ENCODE data around the gene PPP1R9A. TPM values are rescaled to one million over a fixed set of nuclear protein-coding genes. Genes with fewer than 3 reads are reported as not detected.

The PPP1R9A gene
- total and polyA plus RNA-seq, 10 of the 15 experiments (the other 5 are each of a cell fraction or from before 2014, with no cell fraction given) = 0.04 to 0.12 TPM; not detected in 8

DNA sequence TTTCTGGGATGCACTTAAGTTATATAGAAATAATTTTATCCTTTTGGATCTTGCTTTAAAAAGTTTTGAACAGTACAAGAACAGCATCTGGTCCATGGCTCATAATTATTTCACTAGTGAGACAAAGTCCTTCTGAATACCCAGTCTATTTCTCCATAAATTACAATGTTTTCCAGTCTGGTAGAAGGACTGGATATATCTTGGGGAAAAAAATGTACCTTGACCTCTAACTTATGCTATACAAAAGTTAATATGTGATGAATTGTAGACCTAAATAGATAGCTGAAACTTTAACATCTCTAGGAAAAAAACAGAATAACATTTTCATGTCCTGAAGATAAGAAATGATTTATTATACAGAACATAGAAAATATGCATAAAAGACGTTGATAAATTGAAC, 88.5 kb downstream of the PPP1R9A start:
- Histone ChIP-seq H3K79me2 (ENCODE audit: control insufficient read depth, insufficient read depth, low read length) (no peaks in the 10 kb centered on the region), H3K27me3 (replicated peaks in 1 of 2; ENCODE audit: control insufficient read depth in 2 of 2, insufficient read depth in 2 of 2, low read length in 1 of 2) (no peaks in the 10 kb centered on the region), H3K4me3 (no peak overlapping the region), H3K4me2 (ENCODE audit: control insufficient read depth, insufficient read depth) (no peak overlapping the region), H2AFZ (ENCODE audit: control insufficient read depth, low read depth, low read length) (no peak overlapping the region), H3K9me3 (replicated peaks; ENCODE audit: control insufficient read depth, insufficient read depth, low read length) (no peaks in the 10 kb centered on the region), H4K20me1 (ENCODE audit: control insufficient read depth, insufficient read depth) (no peaks in the 10 kb centered on the region), H3K36me3 (ENCODE audit: control insufficient read depth in 2 of 2, insufficient read depth in 2 of 2, low read length in 1 of 2) (no peaks in the 10 kb centered on the region), H3K27ac (ENCODE audit: control insufficient read depth, insufficient read depth) (no peak overlapping the region), H3K4me1 (ENCODE audit: control insufficient read depth, insufficient read depth, low read length) (no peaks in the 10 kb centered on the region), H3K9ac (ENCODE audit: control insufficient read depth, insufficient read depth, low read length) (no peak overlapping the region)
- FAIRE-seq = no peak
- ChIA-PET CTCF (no interaction called here), SMC1A (ENCODE audit: uncharacterized antibody, unreplicated experiment) (no interaction called here), POLR2A (no interaction called here), RAD21 (ENCODE audit: unreplicated experiment) (no interaction called here)
- intact Hi-C loops (cut with micrococcal nuclease; ENCODE audit: unreplicated experiment) = no loop called here
- no peak for DNase-seq (ENCODE audit: low read depth, low spot score)
- no TSS peak for BruUV-seq (replicated peaks)
- in situ Hi-C loops (cut with MboI) = no loop called here
- ATAC-seq = no peak
- 0% methylated on average over 1 of the region's 1 CpG for WGBS (ENCODE audit: insufficient coverage, insufficient replicate concordance, low lambda C conversion rate, missing lambda C conversion rate)
- no peak for TF ChIP-seq MEF2A (IDR thresholded peaks at IDR 0.05; ENCODE audit: insufficient read depth, low read depth, low read length)
- TF ChIP-seq EED (IDR thresholded peaks at IDR 0.05; ENCODE audit: low read depth) = no peak
- TF ChIP-seq PAX5 (IDR thresholded peaks at IDR 0.05; ENCODE audit: borderline replicate concordance, low read depth, low read length) = no peak
- TF ChIP-seq BCL3 (IDR thresholded peaks at IDR 0.05; ENCODE audit: borderline replicate concordance, insufficient read depth, low read depth, low read length, poor library complexity, severe bottlenecking) = no peak
- no peak for TF ChIP-seq BMI1 (IDR thresholded peaks at IDR 0.05; ENCODE audit: borderline replicate concordance)
- TF ChIP-seq SRF (IDR thresholded peaks at IDR 0.05; ENCODE audit: low read depth in 2 of 2, low read length in 2 of 2) = no peak
- no peak for TF ChIP-seq E4F1 (IDR thresholded peaks at IDR 0.05; ENCODE audit: borderline replicate concordance, partially characterized antibody)
- no peak for TF ChIP-seq STAT3 (IDR thresholded peaks at IDR 0.05; ENCODE audit: low read depth, low read length)
- TF ChIP-seq TCF7 (IDR thresholded peaks at IDR 0.05; ENCODE audit: borderline replicate concordance) = no peak
- no peak for TF ChIP-seq ASH2L (IDR thresholded peaks at IDR 0.05; ENCODE audit: borderline replicate concordance, low read depth)
- TF ChIP-seq, protein P1, sequence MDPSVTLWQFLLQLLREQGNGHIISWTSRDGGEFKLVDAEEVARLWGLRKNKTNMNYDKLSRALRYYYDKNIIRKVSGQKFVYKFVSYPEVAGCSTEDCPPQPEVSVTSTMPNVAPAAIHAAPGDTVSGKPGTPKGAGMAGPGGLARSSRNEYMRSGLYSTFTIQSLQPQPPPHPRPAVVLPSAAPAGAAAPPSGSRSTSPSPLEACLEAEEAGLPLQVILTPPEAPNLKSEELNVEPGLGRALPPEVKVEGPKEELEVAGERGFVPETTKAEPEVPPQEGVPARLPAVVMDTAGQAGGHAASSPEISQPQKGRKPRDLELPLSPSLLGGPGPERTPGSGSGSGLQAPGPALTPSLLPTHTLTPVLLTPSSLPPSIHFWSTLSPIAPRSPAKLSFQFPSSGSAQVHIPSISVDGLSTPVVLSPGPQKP (IDR thresholded peaks at IDR 0.05; ENCODE audit: low read depth, low read length) = no peak
- TF ChIP-seq, protein P2, sequence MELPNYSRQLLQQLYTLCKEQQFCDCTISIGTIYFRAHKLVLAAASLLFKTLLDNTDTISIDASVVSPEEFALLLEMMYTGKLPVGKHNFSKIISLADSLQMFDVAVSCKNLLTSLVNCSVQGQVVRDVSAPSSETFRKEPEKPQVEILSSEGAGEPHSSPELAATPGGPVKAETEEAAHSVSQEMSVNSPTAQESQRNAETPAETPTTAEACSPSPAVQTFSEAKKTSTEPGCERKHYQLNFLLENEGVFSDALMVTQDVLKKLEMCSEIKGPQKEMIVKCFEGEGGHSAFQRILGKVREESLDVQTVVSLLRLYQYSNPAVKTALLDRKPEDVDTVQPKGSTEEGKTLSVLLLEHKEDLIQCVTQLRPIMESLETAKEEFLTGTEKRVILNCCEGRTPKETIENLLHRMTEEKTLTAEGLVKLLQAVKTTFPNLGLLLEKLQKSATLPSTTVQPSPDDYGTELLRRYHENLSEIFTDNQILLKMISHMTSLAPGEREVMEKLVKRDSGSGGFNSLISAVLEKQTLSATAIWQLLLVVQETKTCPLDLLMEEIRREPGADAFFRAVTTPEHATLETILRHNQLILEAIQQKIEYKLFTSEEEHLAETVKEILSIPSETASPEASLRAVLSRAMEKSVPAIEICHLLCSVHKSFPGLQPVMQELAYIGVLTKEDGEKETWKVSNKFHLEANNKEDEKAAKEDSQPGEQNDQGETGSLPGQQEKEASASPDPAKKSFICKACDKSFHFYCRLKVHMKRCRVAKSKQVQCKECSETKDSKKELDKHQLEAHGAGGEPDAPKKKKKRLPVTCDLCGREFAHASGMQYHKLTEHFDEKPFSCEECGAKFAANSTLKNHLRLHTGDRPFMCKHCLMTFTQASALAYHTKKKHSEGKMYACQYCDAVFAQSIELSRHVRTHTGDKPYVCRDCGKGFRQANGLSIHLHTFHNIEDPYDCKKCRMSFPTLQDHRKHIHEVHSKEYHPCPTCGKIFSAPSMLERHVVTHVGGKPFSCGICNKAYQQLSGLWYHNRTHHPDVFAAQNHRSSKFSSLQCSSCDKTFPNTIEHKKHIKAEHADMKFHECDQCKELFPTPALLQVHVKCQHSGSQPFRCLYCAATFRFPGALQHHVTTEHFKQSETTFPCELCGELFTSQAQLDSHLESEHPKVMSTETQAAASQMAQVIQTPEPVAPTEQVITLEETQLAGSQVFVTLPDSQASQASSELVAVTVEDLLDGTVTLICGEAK (IDR thresholded peaks at IDR 0.05; ENCODE audit: borderline replicate concordance) = no peak
- TF ChIP-seq KAT2A (conservative IDR thresholded peaks at IDR 0.05; ENCODE audit: control insufficient read depth, low read depth, low read length) = no peak
- no peak for TF ChIP-seq SMARCA5 (IDR thresholded peaks at IDR 0.05)
- no peak for TF ChIP-seq SMAD1 (IDR thresholded peaks at IDR 0.05; ENCODE audit: low read depth, partially characterized antibody)
- TF ChIP-seq ZBED1 (IDR thresholded peaks at IDR 0.05; ENCODE audit: borderline replicate concordance) = no peak
- no peak for TF ChIP-seq DPF2 (IDR thresholded peaks at IDR 0.05)

All from GM12878 (cell line).